HL-60 (cell line): ENCODE results near the gene CPXM1.

ENCODE experiments used
- DNase-seq, 2 experiments: peaks; one replicate each; pipeline ENCODE4 v3.0.0-alpha.2; 2010 to 2020; ENCODE audit warnings: low read depth in 1 of 2, low spot score in 1 of 2
- H3K27ac ChIP-seq: fragments of 250-450 bp; sonication (Bioruptor Pico); replicated peaks from 2 replicates; pipeline ENCODE4 v1.5.1; 2020; ENCODE audit warnings: mild to moderate bottlenecking, moderate library complexity
- H3K27me3 ChIP-seq: fragments of 250-450 bp; sonication (Bioruptor Pico); 2 replicates; pipeline ENCODE4 v1.5.1; 2021; ENCODE audit warnings: mild to moderate bottlenecking, moderate library complexity; ENCODE audit not compliant: insufficient read depth, poor library complexity, severe bottlenecking
- H3K4me3 ChIP-seq: replicated peaks from 2 replicates; pipeline ENCODE4 v1.5.1; 2011; ENCODE audit warnings: mild to moderate bottlenecking, control low read depth, low read length; ENCODE audit not compliant: insufficient read depth
- CTCF ChIP-seq: IDR thresholded peaks from one replicate; pipeline ENCODE4 v1.5.1; 2011; ENCODE audit warnings: low read length, control low read depth, inconsistent platforms; ENCODE audit not compliant: insufficient read depth
- GABPA ChIP-seq: IDR thresholded peaks from 2 replicates; pipeline ENCODE4 v1.6.1; 2012; ENCODE audit warnings: low read depth
- POLR2AphosphoS5 ChIP-seq: IDR thresholded peaks from 2 replicates; pipeline ENCODE4 v1.6.1; 2012; ENCODE audit warnings: low read depth
- REST ChIP-seq: IDR thresholded peaks from 2 replicates; pipeline ENCODE4 v1.6.1; 2012; ENCODE audit warnings: low read depth; ENCODE audit not compliant: insufficient replicate concordance
- SPI1 ChIP-seq: IDR thresholded peaks from 2 replicates; pipeline ENCODE4 v1.6.1; 2012; ENCODE audit warnings: low read depth, mild to moderate bottlenecking, borderline replicate concordance

The CPXM1 gene

GRCh38 chr20:2829376-2829775, 28.9 kb upstream of the CPXM1 start:
- TF ChIP-seq REST (no peak), SPI1 (no peak)
- no peak for DNase-seq
- Histone ChIP-seq H3K4me3 (no peak overlapping the region), H3K27ac (no peak overlapping the region), H3K27me3 (peaks cover 9% of the 10 kb centered on the region)

DNA sequence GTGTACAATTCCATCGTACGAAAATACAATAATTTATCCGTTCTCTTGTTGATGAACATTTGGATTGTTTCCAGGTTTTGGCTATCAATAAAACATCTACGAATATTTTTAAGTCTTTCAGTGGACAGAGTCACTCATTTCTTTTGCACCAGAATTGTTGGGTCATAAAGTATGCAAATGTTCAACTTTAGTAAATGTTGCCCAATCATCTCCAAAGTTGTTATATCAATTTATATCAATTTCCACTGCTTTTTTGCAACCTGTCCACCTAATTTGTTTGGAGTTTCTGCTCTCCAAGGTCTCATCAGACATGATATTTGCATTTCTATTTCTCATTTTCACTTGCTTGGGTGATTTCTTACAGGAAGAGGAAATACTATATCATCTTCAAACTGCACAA, 26.2 kb upstream of the CPXM1 start:
- Histone ChIP-seq H3K4me3 (no peak overlapping the region), H3K27ac (no peak overlapping the region), H3K27me3 (peaks cover 12% of the 10 kb centered on the region)
- TF ChIP-seq GABPA (no peak), REST (no peak), POLR2AphosphoS5 (no peak), SPI1 (no peak), CTCF (no peak)
- DNase-seq = no peak

DNA sequence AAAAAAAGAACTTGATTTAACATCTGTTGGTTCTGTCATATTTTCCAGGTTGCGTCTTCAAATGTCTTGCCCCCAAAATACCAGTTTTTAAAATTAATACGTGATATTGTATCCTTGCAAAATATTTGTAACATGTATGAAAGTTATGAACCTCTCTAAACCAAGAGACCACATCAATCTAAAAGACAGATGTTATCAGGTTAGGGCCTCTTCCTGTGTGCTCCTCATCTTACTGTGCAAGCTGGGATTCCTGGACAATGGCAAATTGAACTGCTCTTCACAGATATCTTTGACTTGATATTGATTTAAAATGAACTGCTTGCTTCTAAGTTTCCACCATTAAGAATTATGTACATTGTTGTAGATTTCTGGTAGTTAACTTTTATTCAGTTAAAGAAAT, 25.3 kb upstream of the CPXM1 start:
- no peak for DNase-seq
- Histone ChIP-seq H3K27ac (no peak overlapping the region), H3K27me3 (peaks cover 14% of the 10 kb centered on the region), H3K4me3 (no peak overlapping the region)
- TF ChIP-seq REST (no peak), SPI1 (no peak), GABPA (no peak), POLR2AphosphoS5 (no peak), CTCF (no peak)

- TF ChIP-seq GABPA (no peak), CTCF (no peak), SPI1 (no peak), POLR2AphosphoS5 (no peak), REST (no peak)
- peak in 1 of 2 experiments; percentile 29 for DNase-seq
- H3K27me3 ChIP-seq = peaks cover 14% of the 10 kb centered on the region
- H3K4me3 ChIP-seq = no peak overlapping the region
- no peak overlapping the region for H3K27ac ChIP-seq
Measured at GRCh38 chr20:2822073-2822472, 21.6 kb upstream of the CPXM1 start.
